HG03196 (cell line): Measurements from ENCODE around the gene HIGD1A.
A peak's percentile ranks its signal among the peaks of the same experiment; 100 is the strongest.

Source experiments
- ATAC-seq: cut with Tn5 transposase; IDR thresholded peaks from one replicate; pipeline ENCODE4 v1.9.1; 2021; ENCODE audit not compliant: unreplicated experiment

HIGD1A gene

DNA sequence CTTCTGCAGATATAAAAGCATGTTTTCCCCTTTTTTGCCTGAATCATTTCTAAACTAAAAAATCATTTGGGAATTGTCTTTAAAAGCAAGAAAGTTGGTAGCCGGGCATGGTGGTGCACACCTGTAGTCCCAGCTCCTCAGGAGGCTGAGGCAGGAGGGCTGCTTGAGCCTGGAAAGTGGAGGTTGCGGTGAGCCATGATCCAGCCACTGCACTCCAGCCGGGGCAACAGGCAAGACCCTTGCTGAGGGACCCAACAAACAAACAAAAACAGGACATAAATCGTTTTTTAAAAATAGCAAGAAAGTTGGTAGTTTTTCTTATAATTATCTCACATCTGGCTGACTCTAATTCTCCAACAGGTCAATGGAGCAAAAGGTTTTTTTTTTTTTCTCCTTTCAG, 2.5 kb downstream of the HIGD1A start:
- no peak for ATAC-seq

DNA sequence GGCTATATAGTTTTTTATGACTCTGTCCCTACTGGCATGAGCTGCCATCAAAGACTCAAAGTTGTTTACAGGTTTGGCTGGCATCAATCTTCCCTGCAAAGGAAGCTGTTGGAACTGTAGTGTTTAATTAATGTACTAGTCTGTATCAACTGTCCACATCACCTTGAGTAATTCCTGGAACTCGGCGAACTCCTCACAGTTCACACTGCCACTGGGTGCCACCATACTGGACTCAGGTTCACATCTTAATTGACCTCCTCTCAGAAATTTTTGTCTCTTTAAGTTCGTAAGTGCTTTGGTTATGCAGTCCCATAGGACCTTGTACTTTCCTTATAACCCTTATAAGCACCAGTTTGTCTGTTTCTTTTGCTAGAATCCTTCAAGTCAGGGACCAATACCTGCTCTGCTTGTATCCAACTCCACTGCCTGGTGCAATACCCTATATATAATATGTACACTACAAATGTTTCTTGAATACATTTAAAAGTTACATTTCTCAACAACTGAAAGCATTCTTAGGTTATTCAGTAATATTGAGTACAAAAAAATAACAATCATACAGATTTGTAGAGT, 3.2 kb downstream of the HIGD1A start:
- ATAC-seq = no peak

- no peak for ATAC-seq
Observed at GRCh38 chr3:42800251-42800650, 4.0 kb downstream of the HIGD1A start.

GRCh38 chr3:42799376-42799775, 4.9 kb downstream of the HIGD1A start:
- no peak for ATAC-seq

- ATAC-seq = no peak
Observed at GRCh38 chr3:42796332-42796885, 7.9 kb downstream of the HIGD1A start.

DNA sequence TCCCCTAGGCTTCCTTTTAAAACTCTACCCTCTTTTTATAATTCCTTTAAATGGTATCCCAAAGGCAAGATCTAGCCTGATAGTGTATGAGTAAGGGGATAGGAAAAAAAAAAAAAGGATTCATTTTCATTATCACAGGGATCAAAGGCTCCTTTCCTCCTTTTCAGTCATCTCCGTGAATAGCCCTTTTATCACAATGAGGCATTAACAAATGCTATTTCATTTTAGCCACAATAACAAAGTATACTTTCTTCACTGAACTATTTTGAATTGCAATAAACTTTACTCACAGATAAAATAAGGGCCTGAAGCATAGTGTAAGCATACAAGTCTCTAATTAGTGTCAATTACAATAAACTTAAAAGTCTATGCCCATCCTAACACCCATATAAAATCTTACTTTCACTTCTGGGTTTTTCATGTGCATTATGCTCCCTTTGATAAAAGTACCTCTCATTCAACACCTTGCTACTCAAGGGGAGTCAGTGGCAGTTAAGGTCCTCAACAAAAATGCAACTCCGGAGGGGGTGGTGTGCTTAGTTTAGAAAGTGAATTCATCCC, 8.6 kb downstream of the HIGD1A start:
- no peak for ATAC-seq

DNA sequence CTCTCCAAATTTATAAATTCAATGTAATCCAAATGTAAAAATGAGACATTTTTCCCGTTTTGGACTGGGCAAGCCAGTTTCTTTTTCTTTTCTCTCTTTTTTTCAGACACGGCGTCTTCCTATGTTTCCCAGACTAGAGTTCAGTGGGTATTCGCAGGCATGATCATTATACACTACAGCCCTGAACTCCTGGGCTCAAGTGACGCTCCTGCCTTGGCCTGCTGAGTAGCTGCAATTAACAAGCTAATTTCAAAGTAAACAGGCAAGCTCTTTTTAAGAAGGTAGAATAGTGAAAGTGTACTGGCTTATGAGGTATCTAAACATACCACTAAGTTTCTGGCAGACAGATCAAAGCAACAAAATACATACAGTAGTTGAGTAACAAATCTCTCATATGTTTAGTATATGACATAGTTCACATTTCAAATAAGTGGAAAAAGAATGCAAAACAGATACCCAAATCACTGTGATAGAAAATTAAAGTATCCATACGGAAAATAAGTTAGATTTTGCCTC, 13.5 kb downstream of the HIGD1A start:
- ATAC-seq = no peak

- ATAC-seq = no peak
Observed at GRCh38 chr3:42786631-42787030, 17.7 kb downstream of the HIGD1A start.

GRCh38 chr3:42786212-42786611, 18.1 kb downstream of the HIGD1A start:
- no peak for ATAC-seq

DNA sequence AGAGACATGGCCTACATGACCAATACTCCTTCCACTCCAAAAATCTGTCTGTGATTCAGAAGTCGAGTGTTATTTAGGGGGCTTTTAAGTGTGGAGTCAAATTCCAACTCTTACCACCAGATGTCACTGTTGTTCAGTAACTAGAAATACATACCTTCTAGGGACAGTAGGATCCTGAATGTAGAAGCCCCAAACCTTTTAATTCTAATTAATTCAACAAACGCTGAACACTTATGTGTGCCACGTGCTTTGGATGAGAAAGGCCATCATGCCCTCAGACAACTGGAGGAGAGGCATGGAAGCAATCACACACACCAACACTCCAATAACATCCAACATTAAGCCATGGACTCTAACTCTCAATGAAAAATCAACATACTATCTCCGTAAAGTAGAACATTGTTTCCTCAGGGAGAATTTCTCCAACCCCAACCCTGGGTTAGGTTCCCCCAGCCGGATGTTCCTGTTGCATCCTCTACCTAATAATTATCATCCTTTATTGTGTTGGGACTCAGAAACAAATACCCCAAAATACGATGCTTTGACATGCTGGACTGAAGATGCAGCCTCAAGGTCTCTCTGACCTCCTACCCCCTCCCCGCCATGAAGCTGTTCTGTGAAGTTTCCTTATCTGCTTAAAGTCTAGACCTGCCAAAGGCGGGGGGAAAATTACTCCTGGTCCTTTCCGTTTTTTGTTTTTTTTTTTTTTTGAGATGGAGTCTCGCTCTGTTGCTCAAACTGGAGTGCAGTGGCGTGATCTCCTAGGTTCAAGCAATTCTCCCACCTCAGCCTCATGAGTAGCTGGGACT, 23.2 kb downstream of the HIGD1A start:
- ATAC-seq = peak; percentile 69

- no peak for ATAC-seq
Observed at GRCh38 chr3:42780398-42780797, 23.9 kb downstream of the HIGD1A start.

GRCh38 chr3:42778644-42779043, 25.6 kb downstream of the HIGD1A start:
- no peak for ATAC-seq

DNA sequence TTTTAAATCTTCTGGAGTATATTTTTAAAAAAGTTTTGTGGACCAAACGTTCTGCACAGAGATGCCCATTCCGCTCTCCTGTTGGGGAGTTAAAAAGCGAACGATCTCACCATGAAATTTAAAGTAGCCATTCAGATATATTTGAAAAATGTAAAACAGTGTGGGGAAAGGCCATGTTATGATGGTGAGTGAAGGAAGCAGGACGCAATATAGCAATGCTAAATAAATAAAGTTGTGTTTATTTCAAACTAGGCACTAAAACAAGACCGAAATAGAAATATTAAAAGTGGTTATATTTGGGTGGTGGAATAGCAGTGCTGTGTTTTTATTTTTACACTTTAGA, 30.9 kb downstream of the HIGD1A start:
- ATAC-seq = peak; percentile 4

- peak; percentile 96 for ATAC-seq
Observed at GRCh38 chr3:42772670-42773408, 31.5 kb downstream of the HIGD1A start, which contains the start of gene CCDC13. Gene CCDC13 (minus strand): TSS chr3:42773253. CDS start chr3:42758345, 14,908 bp downstream.

GRCh38 chr3:42771271-42771670, 33.0 kb downstream of the HIGD1A start:
- no peak for ATAC-seq

DNA sequence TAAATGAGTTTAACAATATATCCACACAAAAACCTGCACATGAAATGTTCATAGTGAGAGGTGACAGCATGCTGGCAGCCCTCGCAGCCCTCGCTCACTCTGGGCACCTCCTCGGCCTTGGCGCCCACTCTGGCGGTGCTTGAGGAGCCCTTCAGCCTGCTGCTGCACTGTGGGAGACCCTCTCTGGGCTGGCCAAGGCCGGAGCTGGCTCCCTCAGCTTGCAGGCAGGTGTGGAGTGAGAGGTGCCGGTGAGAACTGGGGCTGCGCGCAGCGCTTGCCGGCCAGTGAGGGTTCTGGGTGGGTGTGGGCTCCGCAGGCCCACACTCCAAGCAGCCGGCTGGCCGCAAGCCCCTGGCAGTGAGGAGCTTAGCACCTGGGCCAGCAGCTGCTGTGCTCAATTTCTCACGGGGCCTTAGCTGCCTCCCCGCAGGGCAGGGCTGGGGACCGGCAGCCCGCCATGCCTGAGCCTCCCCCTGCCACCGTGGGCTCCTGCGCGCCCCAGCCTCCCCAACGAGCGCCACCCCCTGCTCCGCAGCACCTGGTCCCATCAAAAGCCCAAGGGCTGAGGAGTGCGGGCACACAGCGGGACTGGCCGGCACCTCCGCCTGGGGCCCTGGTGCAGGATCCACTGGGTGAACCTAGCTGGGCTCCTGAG, 34.7 kb downstream of the HIGD1A start:
- ATAC-seq = no peak

GRCh38 chr3:42764561-42765295, 39.6 kb downstream of the HIGD1A start:
- ATAC-seq = no peak

DNA sequence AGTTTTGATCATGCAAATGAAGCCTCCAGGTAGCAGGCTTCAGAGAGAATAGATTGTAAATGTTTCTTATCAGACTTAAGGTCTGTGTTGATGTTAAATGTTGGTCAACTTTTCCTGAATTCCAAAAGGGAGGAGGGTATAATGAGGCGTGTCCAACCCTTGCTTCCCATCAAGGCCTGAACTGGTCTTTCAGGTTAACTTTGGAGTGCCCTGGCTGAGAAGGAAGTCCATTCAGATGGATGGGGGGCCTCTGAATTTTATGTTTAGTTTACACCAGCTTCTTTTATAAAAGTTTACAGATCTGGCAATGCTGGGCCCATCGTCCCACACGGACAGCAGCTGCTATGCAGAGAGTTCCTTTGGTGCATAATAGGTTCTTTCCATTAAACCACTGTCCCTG, 40.2 kb downstream of the HIGD1A start:
- ATAC-seq = no peak

DNA sequence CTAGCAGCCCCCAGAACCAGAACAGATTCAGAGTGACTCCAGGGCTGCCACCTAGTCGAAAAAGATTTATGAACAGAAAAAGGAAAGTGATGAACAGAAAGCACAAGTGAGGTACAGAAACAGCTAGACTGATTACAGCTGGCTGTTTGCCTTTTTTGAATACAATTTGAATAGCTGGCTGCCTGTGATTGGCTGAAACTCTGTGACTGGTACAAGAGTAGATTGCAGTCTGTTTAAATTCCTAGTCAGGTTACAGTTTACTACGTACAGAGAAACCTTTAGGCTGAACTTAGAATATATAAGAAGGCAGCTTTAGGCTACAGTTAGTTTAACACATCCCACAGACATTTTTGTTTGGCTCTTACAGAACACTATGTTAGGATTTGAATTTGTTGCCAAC, 41.3 kb downstream of the HIGD1A start:
- no peak for ATAC-seq
